PC-3 (cell line): Measurements from ENCODE around the gene TMEM255B.

Experiments used
- EZH2 ChIP-seq: fragments of 300-600 bp; sonication (generic); IDR thresholded peaks from one replicate; pipeline ENCODE4 v1.6.1; 2017; ENCODE audit warnings: antibody characterized with exemption, mild to moderate bottlenecking, low read length; ENCODE audit not compliant: unreplicated experiment
- EZH2phosphoT487 ChIP-seq: fragments of 300-600 bp; sonication (generic); IDR thresholded peaks from 2 replicates; pipeline ENCODE4 v1.6.1; 2018; ENCODE audit warnings: mild to moderate bottlenecking, antibody characterized with exemption, low read length, borderline replicate concordance
- TF ChIP-seq, protein P1 (sequence below): fragments of 300-600 bp; sonication (generic); conservative IDR thresholded peaks from 2 replicates; pipeline ENCODE4 v1.5.1; 2017; ENCODE audit warnings: antibody characterized with exemption, low read depth, mild to moderate bottlenecking, low read length

DNA sequence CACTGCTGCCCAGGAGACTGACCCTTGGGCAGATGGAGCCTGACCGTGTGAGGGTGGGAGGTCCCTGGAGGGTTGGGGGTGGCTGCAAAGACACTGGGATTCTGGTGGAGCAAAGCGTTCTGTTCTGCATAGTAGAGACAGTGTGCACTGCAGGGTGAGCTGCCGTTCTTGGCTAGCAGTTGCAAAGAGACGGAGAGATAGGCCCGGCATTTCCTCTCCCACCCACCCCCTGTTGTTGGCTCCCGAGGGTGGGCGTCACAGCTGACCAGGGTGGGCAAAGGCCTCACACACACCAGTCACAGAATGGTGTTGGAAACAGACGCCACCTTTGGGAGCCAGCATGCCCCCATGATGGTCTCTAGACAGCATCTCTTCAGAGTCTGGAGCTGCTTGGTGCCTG is 11.4 kb downstream of the TMEM255B start:
- TF ChIP-seq, protein P1, sequence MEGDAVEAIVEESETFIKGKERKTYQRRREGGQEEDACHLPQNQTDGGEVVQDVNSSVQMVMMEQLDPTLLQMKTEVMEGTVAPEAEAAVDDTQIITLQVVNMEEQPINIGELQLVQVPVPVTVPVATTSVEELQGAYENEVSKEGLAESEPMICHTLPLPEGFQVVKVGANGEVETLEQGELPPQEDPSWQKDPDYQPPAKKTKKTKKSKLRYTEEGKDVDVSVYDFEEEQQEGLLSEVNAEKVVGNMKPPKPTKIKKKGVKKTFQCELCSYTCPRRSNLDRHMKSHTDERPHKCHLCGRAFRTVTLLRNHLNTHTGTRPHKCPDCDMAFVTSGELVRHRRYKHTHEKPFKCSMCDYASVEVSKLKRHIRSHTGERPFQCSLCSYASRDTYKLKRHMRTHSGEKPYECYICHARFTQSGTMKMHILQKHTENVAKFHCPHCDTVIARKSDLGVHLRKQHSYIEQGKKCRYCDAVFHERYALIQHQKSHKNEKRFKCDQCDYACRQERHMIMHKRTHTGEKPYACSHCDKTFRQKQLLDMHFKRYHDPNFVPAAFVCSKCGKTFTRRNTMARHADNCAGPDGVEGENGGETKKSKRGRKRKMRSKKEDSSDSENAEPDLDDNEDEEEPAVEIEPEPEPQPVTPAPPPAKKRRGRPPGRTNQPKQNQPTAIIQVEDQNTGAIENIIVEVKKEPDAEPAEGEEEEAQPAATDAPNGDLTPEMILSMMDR = no peak
- TF ChIP-seq EZH2 (no peak), EZH2phosphoT487 (no peak)
